Measurements from ENCODE around the gene ADPRHL1.

DNA sequence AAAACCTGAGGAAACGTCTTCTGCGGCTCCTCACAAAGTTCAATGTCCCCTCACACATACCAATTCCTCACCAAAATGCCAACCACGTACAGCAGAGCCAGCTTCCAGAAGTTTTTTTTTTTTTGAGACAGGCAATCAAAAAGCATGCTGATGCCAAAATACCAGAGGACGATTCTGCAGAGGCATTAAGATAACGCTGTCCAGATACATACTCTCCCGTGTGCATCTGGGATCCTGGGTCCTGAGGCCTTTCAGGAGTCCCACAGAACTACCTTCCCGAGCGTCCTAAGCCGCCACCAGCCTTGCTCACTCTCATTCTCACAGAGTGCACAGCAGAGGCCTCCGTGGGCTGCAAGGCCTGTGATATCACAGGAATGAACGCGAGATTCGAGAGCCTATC, 32.3 kb upstream of the ADPRHL1 start:
- TF ChIP-seq, protein P1, sequence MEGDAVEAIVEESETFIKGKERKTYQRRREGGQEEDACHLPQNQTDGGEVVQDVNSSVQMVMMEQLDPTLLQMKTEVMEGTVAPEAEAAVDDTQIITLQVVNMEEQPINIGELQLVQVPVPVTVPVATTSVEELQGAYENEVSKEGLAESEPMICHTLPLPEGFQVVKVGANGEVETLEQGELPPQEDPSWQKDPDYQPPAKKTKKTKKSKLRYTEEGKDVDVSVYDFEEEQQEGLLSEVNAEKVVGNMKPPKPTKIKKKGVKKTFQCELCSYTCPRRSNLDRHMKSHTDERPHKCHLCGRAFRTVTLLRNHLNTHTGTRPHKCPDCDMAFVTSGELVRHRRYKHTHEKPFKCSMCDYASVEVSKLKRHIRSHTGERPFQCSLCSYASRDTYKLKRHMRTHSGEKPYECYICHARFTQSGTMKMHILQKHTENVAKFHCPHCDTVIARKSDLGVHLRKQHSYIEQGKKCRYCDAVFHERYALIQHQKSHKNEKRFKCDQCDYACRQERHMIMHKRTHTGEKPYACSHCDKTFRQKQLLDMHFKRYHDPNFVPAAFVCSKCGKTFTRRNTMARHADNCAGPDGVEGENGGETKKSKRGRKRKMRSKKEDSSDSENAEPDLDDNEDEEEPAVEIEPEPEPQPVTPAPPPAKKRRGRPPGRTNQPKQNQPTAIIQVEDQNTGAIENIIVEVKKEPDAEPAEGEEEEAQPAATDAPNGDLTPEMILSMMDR (IDR thresholded peaks at IDR 0.05), result no peak
- TF ChIP-seq EZH2 (IDR thresholded peaks at IDR 0.05), result no peak
